Fibroblast of skin of right biceps (primary cell): ENCODE results near the gene NISCH.
A peak's percentile ranks its signal among the peaks of the same experiment; 100 is the strongest.

Experiments used
- DNase-seq: peaks from one replicate; pipeline ENCODE4 v3.0.0-alpha.2; 2013

NISCH gene

DNA sequence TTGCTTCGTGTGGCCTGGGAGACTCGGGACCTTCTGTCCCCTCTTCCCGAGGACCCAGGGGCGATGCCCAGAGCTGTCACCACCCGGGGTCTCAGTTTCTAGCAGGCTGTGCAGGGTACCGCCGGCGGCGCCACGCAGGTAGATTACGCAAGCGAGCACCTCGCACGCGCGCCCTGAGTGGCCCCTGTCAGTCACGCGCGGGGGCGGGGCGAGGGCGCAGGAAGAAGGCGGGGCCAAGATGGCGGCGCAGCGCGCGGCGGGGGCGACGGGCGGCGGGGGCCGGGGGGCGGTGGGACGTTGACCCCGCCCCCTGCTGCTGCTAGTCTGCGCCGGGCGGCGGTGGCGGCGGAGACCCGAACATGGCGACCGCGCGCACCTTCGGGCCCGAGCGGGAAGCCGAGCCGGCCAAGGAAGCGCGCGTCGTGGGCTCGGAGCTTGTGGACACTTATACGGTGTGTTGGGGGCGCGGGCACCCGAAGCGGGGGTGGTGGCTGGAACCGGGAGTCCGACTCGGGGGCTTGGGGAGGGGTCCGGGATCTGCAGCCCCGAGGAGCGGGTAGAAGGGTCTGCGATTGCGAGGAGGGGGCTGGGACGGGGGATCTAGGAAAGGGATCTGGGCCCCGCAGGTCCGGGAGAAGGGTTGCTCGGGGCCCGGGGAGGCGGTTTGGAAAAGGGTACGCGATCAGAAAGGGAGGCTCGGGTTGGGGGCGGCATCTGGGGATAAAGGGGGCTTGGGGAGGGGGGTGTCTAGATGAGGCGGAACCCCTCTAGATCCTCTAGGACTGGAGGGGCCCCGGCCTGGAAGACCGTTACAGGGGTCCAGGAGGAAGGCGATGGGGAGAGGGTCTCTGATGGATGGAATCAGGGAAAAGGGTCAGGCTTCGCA lies at the start of gene NISCH:
Gene NISCH (plus strand): TSS at position 322 of the 886 bp plus-strand sequence. CDS start 38 bp downstream, at position 360.
- DNase-seq: peak; percentile 83

DNA sequence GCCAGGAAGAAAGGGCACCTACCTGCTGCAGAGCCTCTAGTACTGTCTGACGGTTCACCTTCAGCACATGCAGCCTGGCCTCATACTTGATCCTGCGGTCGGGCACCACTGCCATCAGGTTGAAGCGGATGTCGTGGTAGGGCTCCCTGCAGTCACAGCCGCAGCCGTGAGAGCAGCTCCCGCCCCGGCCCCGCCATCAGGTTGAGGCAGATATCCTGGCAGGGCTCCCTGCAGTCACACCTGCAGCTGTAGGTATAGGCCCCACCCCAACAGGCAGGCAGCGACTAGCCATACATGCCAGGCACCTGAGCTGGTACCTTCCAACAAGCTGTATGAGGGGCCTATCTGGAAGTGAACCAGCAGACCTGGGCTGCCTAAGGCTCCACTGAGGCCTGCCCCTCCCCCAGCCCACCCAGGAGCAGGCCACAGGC lies 49.2 kb upstream of the NISCH start:
- DNase-seq: no peak

DNA sequence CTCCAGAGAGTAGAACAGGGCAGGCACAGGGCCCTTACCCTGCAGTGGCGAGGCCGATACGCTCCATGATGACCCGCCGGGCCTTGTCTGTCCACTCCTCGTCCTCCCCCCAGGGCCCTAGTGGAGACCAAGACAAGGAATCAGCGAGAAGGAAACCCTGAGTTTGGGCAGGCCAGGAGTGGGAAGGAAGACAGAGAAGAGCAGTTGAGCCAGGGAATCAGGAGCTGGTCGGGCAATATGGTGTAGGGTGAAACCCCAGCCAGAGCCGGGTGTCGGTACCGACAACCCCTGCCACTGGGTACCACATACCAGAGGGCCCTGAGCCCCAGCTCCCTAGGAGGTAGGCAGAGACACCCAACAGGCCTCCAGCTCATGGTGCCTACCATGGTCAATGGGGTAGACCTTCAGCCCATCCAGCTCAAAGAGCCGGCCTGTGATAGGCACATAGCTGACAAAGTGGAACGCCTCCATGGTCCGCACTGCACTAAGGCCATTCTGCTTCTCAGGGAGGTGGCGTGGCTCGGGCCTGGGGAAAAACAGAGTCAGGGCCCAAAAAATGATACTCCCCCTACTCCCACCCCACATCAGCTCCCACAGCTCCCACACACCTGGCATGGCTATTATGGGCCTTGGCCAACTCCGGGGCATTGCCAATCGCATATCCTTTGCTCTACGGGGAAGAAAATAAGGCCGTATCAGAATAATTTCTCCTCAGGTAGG lies 48.5 kb upstream of the NISCH start:
- no peak for DNase-seq

DNA sequence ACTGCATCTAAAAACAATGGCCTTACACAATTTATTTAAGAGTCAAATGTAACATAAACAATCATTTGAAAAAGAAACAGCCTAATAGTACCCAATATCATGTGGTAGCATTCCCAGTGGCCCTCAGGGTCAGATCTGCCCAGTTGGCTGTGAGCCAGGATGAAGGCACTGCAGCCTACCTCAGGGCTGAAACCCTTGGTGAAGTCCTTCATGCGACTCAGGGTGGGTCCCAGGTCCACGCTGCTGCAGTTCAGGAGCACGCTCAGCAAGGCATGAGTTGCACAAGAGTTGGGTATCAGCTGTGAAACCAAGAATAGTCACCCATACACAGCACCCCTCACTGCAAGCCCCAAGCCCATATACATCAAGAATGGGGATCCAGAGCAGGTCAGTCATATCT lies 47.6 kb upstream of the NISCH start:
- DNase-seq: no peak

DNA sequence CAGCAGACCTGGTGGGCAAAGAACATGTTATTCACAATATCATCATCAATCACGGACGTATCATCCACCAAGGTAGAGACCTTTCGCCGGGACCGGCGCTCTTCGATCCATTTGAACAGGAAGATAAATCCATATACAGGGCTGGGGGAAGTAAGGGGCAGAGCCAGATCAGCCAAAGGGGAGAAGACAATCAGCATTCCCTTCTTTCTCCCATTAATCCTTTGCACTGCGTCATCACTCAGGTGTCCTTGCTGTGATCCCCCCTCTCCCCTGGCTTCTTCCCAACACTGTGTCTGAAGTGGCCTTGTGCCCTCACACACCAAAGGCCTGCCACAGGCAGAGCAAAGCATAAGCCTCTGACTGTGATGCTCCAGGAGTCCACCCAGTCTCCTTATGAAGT lies 46.9 kb upstream of the NISCH start:
- DNase-seq: no peak

DNA sequence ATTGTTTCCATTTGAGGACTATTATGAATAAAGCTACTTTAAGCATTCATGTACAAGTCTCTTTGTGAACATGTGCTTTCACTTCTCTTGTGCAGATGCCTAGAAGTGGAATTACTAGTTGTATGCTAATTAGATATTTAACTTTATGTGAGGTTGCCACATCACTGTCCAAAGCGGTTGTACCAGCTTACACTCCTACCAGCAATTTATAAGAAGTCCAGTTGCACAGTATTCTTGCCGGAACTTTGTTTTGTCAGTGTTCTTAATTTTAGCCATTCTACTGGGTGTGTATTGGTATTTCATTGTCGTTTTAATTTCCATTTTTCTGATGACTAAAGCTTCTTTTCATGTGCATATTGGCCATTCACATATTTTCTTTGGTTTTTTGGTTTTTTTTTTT lies 39.6 kb upstream of the NISCH start:
- no peak for DNase-seq

DNA sequence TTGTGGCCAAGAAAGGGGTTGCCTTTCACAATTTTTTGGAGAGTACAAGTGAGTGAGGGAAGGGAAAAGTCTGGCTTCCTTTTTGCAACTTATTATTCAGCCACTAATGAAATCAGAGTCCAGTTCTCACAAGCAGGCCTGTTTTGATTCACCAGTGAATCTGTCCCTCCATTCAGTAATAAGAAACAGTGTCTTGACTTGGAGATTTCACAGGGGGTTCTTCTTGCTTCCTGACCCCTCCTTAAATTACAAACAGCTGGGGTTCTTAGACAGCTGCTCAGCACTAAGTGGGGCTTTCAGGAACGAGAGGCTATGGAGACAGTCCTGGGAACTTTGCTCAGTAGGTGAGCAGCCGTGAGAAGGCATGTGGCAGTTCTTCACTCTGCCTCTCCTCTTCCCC lies 35.0 kb upstream of the NISCH start:
- no peak for DNase-seq

DNA sequence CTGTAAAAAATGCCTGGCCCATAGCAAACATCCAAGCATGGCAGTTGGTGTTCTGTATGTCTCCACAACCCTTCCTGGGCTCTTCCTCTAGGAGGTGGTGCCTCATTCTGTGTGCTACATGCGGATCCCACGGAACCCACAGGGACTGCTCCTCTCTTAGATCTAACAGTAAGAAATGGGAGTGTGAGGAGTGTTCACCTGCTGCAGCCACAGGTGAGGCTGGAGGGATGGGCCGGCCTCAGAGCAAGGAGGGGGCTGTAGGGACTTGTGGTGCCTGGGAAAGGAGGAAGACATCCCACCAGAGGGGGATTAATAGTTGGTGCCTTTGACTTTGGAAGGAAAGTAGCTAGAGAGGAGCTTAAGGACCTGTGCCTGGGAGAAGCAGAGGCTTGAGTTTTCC lies 32.7 kb upstream of the NISCH start:
- no peak for DNase-seq

DNA sequence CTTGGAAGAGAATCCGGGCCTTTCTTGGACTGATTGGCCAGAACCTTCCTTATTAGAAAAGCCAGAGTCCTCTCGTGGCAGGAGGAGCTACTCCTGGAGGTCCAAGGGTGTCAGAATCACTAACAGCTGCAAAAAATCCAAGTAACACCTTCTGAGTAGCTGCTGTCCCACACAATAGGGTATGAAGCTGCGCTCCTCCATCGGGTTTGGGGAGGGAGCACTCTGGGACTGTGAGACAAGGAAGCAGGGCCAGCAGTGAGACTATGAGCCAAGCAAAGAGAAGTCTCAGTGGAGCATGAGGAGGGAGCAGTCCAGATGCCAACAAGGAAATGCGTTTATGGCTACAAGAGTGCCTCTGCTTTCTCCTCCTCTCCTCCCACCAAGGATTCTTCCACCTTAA lies 32.2 kb upstream of the NISCH start:
- no peak for DNase-seq

DNA sequence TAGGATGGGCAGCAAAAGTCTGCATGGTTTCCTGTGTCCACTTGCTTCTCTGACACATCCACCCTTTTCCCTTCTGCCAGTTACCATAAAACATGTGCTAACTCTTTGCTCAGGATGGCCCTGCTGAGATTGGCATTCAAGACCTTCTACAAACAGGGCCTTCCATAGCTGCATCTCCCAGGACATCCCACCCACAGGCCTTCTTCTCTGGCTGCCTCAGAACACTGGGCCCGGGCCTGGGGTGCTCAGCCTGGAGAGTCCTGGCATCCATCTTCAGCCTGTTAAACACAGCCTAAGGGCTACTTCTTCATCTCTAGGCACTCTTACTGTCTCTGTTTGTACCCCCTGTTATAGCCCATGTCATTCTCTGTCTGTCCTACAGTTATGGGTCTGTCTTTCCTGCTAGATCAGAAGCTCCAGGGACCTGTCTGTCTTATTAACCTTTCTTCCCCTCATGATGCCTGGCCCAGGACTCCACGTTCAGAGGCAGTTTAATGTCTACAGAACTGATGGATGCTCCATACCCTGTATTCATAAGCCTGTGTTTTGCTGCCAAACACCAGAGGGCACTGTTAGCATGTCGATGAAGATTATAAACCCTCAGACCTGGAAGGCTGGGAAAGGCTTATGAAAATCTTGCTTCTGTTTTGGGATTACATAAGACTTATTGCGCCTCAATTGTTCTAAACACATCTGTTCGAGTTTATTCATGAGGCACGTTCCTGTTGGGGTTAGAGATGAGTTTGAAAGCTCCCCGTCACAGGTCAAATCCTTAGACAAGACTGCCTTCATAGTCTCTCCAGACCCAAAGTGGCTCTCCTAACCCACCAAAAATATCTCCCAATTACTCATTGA lies 27.0 kb upstream of the NISCH start:
- peak; percentile 63 for DNase-seq

DNA sequence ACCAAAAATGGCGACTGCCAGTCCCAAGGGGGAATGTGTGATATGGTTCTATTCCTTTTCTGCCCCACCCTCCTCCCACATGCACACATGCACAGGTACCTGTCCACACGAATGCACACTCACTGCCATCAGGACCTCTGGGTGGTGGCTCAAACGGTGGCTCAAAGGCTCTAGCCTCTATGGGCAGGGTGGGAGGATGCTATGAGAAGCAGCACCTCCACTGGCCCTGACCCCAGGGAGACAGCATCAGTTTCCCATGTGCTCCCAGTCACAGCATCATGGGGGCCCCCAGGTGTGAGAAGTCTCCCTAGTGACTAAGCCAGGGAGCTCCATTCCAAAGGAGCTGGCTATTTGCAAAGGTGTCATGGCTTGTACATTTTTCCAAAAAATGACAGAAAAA lies 26.4 kb upstream of the NISCH start:
- no peak for DNase-seq

DNA sequence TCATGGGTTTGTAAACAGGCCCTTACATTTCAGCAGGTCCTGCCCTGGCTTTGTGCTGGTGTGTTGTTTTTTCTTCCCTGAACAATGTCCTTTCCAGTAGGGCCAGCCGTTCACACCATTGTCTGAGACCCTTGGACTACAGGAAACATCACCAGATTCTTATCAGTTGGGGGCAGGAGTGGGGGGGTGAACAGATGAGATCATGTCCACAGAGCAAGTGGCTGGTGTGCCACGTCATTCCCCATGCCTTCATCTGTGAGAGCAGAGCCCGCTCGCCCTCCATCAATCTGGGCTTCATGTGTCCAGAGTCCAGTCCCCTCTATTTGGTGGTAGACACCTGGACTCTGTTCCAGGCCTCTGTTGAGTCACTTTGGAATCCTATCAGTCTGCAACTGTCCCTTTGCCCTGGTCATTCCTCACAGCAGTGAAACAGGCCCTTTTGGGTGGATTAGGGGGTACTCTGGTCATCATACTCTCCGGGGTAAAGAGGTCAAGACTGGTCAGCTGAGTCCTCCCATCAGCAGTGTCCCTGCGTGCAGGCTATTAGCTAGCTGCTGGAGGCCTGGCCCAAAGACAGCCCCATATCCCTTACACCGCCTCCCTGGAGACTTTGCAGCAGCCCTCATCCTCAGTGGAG lies 25.5 kb upstream of the NISCH start:
- DNase-seq: no peak

DNA sequence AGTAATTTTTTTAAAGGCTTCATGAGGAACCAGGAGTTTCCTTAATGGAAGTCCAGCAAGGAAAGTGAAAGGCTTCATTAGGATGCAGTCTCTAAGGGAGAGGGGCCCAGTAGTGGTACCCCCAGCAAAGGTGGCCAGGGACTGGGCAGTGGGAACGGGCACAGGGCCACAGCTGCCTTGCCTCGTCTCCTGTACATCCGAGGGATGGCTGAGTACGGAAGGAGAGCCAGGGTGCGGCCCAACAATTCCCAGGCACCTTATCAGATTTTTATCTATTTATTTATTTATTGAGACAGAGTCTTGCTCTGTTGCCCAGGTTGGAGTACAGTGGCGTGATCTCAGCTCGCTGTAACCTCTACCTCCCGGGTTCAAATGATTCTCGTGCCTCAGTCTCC lies 25.0 kb upstream of the NISCH start:
- DNase-seq: no peak

DNA sequence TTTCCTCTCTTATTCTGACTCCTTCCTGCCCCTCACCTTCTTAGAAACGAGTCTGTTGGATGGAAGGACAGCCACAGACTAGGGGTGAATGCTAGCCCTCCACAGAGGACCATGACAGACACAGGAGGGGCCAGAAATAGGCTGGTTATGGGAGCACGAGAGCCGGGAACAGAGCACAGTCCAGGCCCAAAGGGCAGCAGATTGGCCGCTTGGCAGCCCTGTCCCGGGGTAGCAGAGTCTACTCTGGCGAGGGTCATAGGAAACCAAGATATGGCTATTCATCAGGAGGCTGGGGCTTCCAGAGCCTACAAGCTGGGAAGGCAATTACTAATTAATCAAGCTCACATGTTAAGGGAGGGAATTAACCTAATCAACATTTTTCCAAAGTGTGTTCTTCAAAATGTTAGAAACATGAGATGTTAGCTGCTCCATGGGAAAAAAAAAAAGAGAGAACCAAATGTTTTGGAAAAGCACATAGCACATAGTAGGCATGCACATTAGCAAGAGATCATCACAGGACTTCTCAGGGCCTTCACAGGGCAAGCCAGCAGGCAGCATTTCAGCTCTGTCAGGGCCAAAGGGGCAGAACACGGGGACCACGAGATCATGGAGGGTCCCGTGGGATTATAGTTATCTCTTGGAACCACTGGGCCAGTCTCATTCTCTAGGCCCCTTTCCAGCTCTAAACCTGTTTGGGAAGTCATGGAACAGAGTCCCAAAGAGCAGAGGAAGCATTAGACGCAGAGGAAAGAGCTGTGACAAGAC lies 23.8 kb upstream of the NISCH start:
- no peak for DNase-seq

DNA sequence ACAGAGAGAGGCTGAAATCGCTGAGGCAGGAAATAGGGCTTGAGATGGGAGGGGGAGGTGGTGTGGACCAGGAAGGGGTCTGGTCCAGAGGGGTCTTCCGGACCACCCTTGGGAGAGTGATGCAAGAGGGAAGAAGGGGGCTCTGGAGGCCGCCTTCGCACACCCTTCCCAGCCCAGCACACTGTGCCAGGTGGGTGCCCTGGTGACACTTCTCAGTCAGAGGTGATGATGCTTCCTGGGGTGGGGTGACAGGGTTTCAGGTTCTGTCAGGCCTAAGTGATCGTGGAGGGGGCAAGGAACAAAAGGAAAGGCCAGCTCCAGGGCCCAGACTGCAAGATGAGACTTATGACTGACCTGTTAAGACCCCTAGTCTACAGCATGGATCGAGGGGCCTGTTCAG lies 23.2 kb upstream of the NISCH start:
- no peak for DNase-seq

DNA sequence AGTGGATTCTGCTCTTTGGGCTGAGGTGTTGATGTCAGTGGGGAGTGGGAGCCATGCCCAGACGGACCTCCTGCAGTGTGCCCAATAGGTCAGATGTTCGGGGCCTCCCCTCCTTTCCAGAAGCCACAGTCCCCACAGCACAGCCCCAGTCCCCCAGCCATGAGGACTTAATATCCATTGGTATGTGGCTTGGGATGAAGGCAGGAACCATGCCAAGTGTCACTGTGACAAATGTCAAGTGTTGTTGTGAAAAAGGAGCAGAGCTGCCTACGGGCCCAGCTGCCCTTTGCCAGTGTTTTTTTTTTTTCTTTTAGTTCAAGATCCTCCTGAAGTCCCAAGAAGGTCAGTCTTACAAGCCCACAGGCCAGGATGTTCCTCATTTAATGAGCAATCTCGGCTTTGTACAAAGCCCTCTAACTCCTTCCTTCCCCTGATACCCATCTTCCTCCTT lies 22.7 kb upstream of the NISCH start:
- DNase-seq: no peak

DNA sequence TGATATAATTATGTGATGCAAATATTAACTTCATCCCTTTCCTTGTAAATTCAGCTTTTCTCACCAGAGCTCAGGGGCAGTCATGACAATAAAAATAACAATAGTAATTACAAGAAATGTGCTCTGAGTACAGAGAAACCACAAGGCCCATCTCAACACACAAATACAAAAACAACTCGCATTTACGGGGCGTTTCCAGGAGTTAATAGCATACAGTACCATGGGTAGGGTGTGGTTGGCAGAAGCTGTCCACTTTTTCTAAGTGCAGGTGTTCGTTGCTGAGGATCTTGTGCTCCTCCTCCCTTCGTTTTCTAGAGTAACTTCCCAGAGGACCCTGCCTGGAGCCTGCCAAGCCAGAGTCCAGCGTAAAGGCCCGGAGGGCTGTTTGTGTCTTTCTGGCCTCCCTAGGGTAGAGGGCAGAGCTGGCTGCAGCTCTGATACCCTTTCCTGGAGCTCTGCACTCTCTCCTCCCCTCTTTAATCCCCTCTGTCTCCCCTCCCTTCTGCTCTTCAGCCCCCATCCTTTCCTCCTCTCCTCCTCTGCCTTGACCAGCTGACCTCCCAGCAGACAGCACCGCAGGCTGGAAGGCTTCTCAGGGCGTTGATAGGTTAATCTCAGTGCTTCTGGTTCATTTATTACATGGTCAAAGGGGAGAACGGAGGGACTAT lies 21.9 kb upstream of the NISCH start:
- DNase-seq: no peak

DNA sequence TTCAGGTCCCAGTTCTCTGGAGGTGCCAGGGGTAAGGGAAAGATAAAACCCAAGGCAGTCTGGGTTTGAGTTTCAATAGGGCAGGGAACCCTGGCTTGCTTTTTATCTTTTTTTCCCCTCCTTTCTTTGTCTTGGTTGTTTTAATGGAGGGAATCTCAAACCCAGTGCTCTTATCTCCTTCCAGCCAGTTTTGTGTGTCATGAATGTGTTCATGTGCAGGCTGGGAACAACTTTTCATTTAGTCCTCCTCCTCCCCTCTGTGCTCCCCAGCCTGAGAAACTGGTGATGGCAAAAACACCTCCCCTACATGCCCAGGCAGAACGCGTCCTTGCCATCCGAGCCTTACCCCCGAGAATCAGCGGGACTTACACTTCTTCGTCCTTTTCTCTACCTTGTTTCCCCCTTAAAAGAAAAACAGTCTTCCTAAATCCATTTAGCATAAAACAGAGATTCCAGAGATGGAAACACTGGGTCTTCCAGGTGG lies 21.4 kb upstream of the NISCH start:
- no peak for DNase-seq

DNA sequence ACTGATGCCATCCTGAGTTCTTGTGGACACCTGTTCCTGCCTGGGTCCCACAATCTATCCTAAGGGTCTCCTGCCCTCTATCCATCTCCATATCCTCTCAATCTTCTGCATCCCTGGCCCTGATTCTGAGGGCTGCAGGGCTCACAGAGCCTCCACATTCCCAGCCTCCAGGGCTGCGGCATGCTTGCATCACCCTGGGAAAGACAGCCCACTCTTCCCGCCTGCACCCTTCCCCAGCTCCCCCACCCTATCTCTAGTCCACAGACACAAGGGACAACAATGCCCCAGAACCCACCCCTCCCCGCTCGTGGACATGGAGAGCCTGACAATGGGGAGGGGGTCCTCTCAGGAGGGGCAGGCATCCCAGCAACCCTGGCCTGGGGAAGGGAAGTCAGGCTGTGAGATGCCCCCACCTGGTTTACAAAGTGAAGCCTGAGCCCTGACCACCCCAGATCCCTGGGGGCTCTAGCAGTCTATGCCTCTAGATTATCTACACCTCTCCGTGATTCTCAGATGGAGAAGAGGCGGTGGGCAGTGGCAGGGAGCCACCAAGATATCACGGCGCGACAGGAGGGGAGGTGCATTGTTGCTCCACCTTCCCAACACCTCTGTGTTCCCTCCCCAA lies 20.8 kb upstream of the NISCH start:
- no peak for DNase-seq

DNA sequence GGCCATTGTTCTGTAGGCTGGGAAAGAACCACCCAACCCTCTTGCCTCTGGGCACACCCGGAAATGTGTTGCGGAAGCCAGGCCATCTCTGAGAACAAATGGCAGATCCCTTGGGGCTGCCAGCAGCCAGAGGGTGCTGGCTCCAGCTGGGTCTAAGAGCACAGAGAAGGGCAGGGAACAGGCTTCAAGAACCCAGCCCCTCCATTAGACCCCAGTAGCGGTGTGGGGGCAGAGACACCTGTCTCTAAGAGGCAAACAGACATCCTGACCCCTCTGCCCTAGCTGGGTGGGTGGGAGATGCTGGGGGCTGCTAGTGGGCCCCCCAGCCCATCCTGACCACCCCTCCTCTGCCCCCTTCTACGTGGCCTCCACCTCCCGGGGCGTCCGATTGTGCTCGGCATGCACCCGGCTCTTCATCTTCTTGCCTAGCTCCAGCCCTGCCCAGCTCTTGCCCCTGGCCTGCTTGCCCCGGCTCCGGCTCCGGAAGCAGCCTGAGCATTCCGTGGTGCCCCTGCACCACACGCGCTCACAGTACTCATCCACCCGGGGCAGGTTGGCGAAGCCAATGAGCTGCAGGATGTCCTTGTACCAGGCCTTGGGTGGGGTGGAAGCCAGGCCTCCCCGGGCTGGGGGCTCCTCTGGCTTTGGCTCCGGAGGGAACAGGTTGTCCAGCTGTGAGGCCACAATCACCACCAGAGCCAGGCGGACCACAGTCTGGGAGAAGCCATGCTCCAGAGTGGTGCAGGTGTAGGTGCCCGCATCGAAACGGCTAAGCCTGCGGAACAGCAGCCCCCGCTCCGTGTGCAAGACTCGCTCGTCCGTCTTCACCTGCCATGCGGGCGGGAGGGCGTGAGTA lies 19.9 kb upstream of the NISCH start:
- no peak for DNase-seq
